A549 (cell line): Measurements from ENCODE around the gene RBL1.
"Not testable (repeated sequence)": the region's sequence is repeated elsewhere in the genome, so short reads cannot be mapped to it uniquely, and the experiment has no call there.

Experiments used
- CTCF ChIP-seq: fragments of >200 bp; sonication (Bioruptor Twin); formaldehyde crosslinking; IDR thresholded peaks from 3 replicates; pipeline ENCODE4 v1.5.1; 2016
- JUN ChIP-seq, 2 experiments: fragments of >200 bp; sonication (Bioruptor Twin); formaldehyde crosslinking; IDR thresholded peaks; 2 replicates in 1 of 2; 3 replicates in 1 of 2; pipeline ENCODE4 v1.6.1; 2016 to 2017
- KDM1A ChIP-seq: fragments of 200-600 bp; sonication (generic); IDR thresholded peaks from 2 replicates; pipeline ENCODE4 v1.6.1; 2016; ENCODE audit warnings: low read depth, mild to moderate bottlenecking
- POLR2A ChIP-seq: IDR thresholded peaks from 2 replicates; pipeline ENCODE4 v1.6.1; 2012; ENCODE audit warnings: mild to moderate bottlenecking, low read length
- ZSCAN20 ChIP-seq: fragments of 250-450 bp; sonication (Bioruptor Pico); IDR thresholded peaks from 2 replicates; pipeline ENCODE4 v1.8.0; 2022; ENCODE audit warnings: mild to moderate bottlenecking, moderate library complexity

DNA sequence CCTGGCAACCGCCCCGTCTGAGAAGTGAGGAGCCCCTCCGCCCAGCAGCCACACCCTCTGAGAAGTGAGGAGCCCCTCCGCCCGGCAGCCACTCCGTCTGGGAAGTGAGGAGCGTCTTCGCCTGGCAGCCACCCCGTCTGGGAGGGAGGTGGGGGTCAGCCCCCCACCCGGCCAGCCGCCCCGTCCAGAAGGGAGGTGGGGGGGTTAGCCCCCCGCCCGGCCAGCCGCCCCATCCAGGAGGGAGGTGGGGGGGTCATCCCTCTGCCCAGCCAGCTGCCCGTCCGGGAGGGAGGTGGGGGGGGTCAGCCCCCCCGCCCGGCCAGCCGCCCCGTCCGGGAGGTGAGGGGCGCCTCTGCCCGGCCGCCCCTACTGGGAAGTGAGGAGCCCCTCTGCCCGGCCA is 95.6 kb downstream of the RBL1 start:
- TF ChIP-seq CTCF; KDM1A; JUN (IDR thresholded peaks at IDR 0.05); POLR2A; ZSCAN20: not testable (repeated sequence)
